Activated CD4-positive, CD25-positive, alpha-beta regulatory T cell treated with anti-CD3 and anti-CD28 coated beads, Interleukin-2, amount 50 U/mL, for 72 hours (primary cell): ENCODE data around the gene DPPA3.
"Not testable (repeated sequence)": the region's sequence is repeated elsewhere in the genome, so short reads cannot be mapped to it uniquely, and the experiment has no call there.

Experiments used
- DNase-seq: peaks from one replicate; pipeline ENCODE4 v3.0.0; 2021

The DPPA3 gene

GRCh38 chr12:7731486-7731885 lies 20.3 kb downstream of the DPPA3 start:
- no peak for DNase-seq

DNA sequence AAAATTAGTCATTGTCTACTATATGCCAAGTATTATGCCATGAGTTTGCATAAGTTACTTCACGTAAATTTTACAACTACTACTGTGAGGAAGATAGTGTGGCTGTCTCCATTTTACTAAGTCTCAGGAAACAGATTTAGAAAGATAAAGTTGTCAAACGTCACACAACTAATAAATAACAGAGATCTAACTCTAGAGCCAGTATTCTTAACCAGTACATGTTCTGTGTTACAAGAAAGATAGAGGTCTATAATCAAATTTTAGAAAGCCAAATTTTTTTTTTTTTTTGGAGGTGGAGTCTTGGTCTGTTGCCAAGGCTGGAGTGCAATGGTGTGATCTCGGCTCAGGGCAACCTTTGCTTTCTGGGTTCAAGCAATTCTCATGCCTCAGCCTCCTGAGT lies 21.8 kb downstream of the DPPA3 start:
- no peak for DNase-seq

- DNase-seq = no peak
These were observed 36.0 kb downstream of the DPPA3 start, which contains the start of gene CLEC4C for GRCh38 chr12:7747246-7747645. CLEC4C (minus strand) TSS chr12:7747375; CDS start chr12:7747348, 27 bp downstream.

DNA sequence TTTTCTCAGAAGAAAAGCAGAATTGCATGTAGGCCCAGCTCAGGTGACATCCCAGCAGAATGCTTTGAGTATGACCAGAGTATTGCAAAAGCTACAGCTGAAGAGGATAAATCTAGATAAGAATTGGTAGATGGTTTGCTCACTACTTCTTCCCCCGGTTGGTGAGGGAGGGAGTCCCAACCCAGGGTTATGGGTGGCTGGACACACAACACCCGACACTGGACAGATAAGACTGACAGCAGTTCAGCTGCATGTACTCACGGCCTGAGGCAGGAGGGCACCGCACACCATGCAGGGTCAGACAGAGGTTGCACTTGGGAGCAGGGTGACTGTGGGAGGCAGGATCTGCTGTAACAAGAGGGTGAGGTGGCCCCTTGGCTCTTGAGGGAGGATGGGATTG lies 37.6 kb downstream of the DPPA3 start:
- DNase-seq = no peak

DNA sequence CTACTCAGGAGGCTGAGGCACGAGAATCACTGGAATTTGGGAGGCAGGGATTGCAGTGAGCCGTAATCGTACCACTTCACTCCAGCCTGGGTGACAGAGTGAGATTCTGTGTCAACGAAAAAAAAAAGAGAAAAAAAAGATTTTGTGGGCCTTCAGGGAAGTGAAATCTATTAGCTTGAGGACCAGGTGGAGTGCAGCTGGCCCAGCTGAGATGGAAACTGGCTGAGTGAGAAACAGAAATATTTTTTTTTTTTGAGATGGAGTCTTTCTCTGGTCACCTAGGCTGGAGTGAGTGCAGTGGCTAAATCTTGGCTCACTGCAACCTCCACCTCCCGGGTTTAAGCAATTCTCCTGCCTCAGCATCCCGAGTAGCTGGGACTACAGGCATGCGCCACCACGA lies 38.2 kb downstream of the DPPA3 start:
- no peak for DNase-seq

DNA sequence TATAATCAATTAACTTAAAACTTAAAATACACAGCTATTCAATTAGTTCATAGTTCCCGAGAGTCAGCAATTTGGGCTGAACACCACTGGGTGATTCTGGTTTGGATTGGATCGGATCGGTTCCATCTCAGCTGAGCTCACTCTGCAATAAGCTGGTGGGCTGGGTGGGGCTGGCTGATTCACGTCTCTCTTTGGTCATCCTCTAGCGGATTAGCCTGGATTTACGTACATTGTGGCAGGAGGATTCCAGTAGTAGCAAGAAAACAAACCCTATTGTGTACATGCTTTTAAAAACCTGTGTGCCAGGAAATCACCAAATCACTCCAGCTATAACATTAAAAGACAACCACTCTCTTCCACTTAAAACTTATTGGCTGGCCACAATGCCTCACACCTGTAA lies 39.1 kb downstream of the DPPA3 start:
- no peak for DNase-seq

DNA sequence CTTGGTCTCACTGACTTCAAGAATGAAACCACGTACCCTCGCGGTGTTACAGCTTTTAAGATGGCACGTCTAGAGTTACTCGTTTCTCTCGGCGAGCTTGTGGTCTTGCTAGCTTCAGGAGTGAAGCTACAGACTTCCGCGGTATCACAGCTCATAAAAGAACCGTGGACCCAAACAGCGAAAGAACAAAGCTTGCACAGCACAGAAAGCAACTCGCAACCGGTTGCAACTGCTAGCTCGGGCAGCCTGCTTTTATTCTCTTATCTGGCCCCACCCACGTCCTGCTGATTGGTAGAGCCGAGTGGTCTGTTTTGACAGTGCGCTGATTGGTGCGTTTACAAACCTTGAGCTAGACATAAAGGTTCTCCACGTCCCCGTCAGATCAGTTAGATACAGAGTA lies 40.2 kb downstream of the DPPA3 start:
- DNase-seq = no peak

- not testable (repeated sequence) for DNase-seq
These were observed 41.0 kb downstream of the DPPA3 start for GRCh38 chr12:7751941-7752922.

- DNase-seq = not testable (repeated sequence)
These were observed 44.4 kb downstream of the DPPA3 start for GRCh38 chr12:7755668-7756067.

GRCh38 chr12:7756993-7757392 lies 45.8 kb downstream of the DPPA3 start:
- no peak for DNase-seq

- no peak for DNase-seq
These were observed 47.5 kb downstream of the DPPA3 start for GRCh38 chr12:7758766-7759140.
